ENCODE measurements around the gene DUSP9.

DUSP9 gene

GRCh38 chrX:153626863-153627674 lies 19.9 kb upstream of the DUSP9 start:
- DNase-seq (ENCODE audit: low read depth in 2 of 2): no peak
- no peak for TF ChIP-seq CTCF (IDR thresholded peaks at IDR 0.05; ENCODE audit: low read depth, low read length)
- H3K4me3 ChIP-seq (replicated peaks in 1 of 2; ENCODE audit: low read depth in 2 of 2, low read length in 2 of 2): no peak overlapping the region

- no peak for TF ChIP-seq CTCF (IDR thresholded peaks at IDR 0.05; ENCODE audit: low read depth, low read length)
- DNase-seq (ENCODE audit: low read depth in 2 of 2): no peak
- no peak overlapping the region for H3K4me3 ChIP-seq (replicated peaks in 1 of 2; ENCODE audit: low read depth in 2 of 2, low read length in 2 of 2)
Observed at GRCh38 chrX:153627675-153628111, 19.3 kb upstream of the DUSP9 start.

- DNase-seq (ENCODE audit: low read depth in 2 of 2): no peak
- H3K4me3 ChIP-seq (replicated peaks in 1 of 2; ENCODE audit: low read depth in 2 of 2, low read length in 2 of 2): no peak overlapping the region
- no peak for TF ChIP-seq CTCF (IDR thresholded peaks at IDR 0.05; ENCODE audit: low read depth, low read length)
Observed at GRCh38 chrX:153628129-153628528, 18.9 kb upstream of the DUSP9 start.

GRCh38 chrX:153628665-153629064 lies 18.3 kb upstream of the DUSP9 start:
- TF ChIP-seq CTCF (IDR thresholded peaks at IDR 0.05; ENCODE audit: low read depth, low read length): no peak
- DNase-seq (ENCODE audit: low read depth in 2 of 2): no peak
- no peak overlapping the region for H3K4me3 ChIP-seq (replicated peaks in 1 of 2; ENCODE audit: low read depth in 2 of 2, low read length in 2 of 2)

GRCh38 chrX:153631346-153631745 lies 15.7 kb upstream of the DUSP9 start:
- no peak for DNase-seq (ENCODE audit: low read depth in 2 of 2)
- no peak overlapping the region for H3K4me3 ChIP-seq (replicated peaks in 1 of 2; ENCODE audit: low read depth in 2 of 2, low read length in 2 of 2)
- TF ChIP-seq CTCF (IDR thresholded peaks at IDR 0.05; ENCODE audit: low read depth, low read length): no peak

GRCh38 chrX:153631907-153632594 lies 15.0 kb upstream of the DUSP9 start:
- no peak overlapping the region for H3K4me3 ChIP-seq (replicated peaks in 1 of 2; ENCODE audit: low read depth in 2 of 2, low read length in 2 of 2)

More at GRCh38 chrX:153631907-153632594, 15.0 kb upstream of the DUSP9 start:
- no peak for TF ChIP-seq CTCF (IDR thresholded peaks at IDR 0.05; ENCODE audit: low read depth, low read length)
- no peak for DNase-seq (ENCODE audit: low read depth in 2 of 2)
